ENCODE data around the gene NPIPA3.

DNA sequence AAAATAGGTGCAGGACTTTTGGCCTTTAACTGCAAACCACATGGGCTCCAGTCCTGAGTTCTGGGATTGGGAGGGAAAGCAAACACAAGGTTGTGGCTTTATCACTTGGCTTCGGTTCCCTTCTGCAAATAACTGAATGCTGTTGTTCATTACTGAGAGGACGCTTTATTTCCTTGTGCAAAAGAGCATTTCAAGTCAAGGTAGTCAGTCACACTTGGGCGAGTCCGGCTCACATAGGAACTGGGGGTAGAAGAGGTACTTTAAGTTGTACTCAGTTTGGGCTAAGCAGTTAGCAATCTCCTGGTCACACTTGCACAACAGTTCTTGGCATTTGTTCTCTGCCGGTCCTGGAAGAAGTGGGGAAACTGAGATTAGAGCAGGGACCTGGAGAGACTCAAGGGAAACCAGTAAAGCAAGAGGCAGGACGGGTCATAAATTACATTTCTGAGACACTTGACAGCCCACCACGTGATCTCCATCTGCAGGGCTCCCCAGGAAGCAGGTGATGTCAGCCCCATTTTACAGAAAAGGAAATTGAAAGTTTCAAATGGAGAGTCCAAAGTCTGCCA, 30.7 kb upstream of the NPIPA3 start:
- TF ChIP-seq, protein P1, sequence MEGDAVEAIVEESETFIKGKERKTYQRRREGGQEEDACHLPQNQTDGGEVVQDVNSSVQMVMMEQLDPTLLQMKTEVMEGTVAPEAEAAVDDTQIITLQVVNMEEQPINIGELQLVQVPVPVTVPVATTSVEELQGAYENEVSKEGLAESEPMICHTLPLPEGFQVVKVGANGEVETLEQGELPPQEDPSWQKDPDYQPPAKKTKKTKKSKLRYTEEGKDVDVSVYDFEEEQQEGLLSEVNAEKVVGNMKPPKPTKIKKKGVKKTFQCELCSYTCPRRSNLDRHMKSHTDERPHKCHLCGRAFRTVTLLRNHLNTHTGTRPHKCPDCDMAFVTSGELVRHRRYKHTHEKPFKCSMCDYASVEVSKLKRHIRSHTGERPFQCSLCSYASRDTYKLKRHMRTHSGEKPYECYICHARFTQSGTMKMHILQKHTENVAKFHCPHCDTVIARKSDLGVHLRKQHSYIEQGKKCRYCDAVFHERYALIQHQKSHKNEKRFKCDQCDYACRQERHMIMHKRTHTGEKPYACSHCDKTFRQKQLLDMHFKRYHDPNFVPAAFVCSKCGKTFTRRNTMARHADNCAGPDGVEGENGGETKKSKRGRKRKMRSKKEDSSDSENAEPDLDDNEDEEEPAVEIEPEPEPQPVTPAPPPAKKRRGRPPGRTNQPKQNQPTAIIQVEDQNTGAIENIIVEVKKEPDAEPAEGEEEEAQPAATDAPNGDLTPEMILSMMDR (IDR thresholded peaks at IDR 0.05), result no peak
- TF ChIP-seq POLR2A (IDR thresholded peaks at IDR 0.05), result no peak
